GM18508 (cell line): ENCODE measurements around the gene PHLDA3.

Experiments
- ATAC-seq: cut with Tn5 transposase; IDR thresholded peaks from one replicate; pipeline ENCODE4 v1.9.1; 2021; ENCODE audit warnings: moderate number of reproducible peaks; ENCODE audit not compliant: insufficient read depth, unreplicated experiment

Gene PHLDA3

DNA sequence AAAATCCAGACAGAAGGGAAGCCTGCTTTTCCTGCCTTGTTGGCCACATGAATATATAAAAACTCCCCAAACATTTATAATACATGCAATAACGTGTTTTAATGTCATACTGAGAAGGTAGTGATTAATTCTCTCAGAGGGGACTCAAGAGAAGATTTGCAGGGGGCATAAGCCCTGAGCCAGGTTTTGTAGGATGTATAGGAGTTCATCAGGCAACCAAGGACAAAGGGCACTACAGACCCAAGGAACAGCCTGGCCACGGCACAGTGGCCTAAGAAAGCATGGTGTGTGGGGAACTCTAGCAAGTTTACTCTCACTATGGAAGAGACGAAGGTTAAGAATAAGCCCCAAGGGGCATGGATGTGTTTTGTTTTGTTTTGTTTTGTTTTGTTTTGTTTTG, 32.0 kb downstream of the PHLDA3 start:
- no peak for ATAC-seq

- no peak for ATAC-seq
These were observed 32.6 kb downstream of the PHLDA3 start for GRCh38 chr1:201436393-201436792.

DNA sequence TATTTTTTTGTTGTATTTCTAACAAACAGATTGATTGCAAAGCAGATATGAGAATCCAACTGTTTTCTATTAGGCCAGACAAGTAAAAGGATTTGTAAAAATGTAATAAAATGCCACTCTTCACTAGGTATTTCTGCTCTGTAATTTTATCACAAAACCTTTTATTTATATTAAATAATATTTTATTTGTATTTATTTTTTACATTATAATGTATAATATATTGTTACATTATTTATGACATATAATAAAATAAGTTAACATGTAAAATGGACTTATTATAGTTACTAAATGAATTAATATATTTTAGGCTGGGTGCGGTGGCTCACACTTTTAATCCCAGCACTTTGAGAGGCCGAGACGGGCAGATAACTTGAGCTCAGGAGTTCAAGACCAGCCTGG, 34.7 kb downstream of the PHLDA3 start:
- ATAC-seq: no peak

GRCh38 chr1:201433609-201434008, 35.4 kb downstream of the PHLDA3 start:
- ATAC-seq: no peak

GRCh38 chr1:201430776-201431175, 38.2 kb downstream of the PHLDA3 start:
- ATAC-seq: no peak

- ATAC-seq: no peak
These were observed 39.1 kb downstream of the PHLDA3 start for GRCh38 chr1:201429736-201430501.

DNA sequence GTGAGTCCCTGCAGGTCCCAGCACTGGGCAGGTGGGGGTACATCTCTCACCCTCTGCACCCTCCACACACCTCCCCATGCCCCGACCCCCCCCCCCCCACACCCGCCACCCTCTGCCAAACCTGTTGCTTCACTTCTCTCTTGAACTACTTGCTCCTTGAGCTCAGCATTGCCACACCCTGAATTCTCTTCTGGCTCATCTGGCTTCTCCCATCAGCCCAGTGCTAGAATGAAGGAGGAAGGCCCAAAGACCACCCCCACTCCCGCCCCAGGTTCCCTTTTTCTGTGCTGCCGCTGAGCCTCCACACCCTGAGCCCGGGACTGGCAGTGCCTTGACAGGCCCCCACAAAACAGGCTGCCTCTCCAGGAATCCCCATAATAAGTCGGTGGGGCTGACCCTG, 41.0 kb downstream of the PHLDA3 start:
- no peak for ATAC-seq

DNA sequence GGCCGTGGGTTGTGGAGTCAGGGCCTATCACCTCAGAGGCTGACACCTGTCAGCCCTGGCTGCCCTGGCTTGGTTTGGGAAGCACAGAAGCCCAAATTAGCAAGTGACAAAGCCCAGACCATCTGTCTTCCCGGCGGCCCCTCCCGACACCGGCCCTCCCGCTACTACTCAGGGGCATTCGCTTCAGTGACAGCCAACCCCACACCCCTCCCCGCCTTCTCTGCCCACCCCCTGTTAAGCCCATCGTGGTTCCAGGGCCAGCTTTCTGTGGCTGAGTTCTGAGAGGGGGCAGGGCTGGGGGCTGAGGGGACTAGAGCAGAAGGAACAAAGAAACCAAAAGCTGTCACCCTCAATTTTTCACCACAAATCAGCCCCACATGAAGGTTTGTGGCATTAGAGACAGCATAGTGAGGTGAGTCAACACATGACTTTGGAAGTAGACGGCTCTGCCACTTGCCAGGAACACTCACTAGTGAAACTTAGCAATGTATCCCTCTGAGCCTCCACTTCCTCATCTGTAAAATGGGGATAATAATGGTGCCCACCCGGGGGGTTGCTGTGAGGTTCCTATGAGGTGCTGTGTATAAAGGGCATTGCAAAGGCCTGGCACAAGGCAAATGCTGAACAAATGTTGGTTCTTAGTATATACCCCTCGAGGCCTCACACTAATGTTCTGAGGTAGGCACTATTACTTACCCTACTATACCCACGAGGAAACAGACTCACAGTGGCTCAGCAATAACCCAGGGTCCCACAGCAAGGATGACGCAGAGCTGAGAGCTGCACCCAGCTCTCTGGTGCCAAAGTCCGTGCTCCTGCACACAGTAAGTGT, 42.3 kb downstream of the PHLDA3 start:
- no peak for ATAC-seq

DNA sequence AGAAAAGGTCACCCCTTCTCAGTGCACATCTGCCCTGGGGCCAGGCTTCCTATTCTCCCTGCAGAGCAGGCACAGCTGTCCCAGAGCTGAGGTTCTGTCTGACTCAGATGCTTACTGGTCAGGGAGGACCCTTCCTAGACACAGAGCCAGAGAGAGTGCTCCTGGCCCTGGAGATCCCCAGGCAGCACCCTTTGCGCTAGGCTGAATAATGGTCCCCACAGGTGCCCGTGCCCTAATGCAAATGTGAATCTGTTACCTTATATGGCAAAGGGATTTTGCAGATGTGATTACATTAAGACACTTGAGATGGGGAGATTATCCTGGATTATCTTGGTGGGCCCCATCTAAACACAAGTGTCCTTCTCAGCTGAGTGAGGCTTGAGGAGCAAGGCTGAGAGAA, 44.8 kb downstream of the PHLDA3 start:
- ATAC-seq: no peak

- no peak for ATAC-seq
These were observed 45.3 kb downstream of the PHLDA3 start for GRCh38 chr1:201423655-201424054.

DNA sequence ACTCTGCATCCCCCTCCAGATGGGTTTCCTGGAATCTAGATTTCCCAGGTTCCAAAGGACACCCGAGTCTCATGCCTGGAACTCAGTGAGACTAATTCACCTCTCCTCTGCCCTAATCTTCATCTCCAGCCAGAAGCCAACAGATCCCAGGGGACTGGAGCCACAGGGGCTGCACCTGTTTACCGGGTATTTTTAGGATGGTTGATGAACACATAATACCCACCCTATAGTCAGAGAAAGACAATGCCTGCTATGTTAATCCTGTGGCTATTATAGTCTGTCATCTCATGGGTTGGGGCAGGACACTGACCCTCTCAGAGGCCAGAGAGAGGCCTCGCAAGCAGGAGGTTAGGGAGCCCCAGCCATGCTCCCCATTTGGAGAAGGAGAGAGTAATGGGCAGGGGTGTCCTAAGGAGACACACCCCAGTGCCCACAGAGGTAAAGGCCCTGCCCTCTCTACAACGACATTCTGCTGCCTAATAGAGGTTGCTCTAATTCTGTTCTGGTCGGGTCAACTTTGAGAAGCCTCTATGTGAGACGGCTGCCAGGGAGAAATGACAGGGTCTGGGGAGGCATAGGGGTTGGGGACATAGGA, 46.5 kb downstream of the PHLDA3 start:
- ATAC-seq: no peak

GRCh38 chr1:201422026-201422425, 47.0 kb downstream of the PHLDA3 start:
- ATAC-seq: no peak

DNA sequence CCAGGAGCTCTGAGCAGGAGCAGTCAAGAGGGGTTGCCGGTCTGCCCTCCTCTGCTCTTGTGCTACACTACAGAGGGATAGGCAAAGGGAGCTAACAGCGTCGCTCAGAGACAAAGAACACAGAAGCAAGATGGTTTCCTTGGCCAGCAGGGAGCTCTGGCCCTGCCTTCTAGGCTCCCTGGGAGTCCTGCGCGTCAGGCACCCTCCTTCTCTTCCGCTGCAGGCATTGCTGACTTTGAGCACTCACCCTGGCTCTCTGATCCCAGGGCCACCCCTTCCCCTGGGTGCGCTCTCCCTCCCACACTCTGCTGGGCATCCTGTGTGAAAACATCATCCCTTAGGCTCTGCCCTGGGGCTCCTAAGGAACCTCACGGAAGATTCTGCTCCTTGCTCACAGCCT, 47.9 kb downstream of the PHLDA3 start:
- ATAC-seq: no peak

- ATAC-seq: no peak
These were observed 48.4 kb downstream of the PHLDA3 start for GRCh38 chr1:201420608-201421002.

- ATAC-seq: no peak
These were observed 49.0 kb downstream of the PHLDA3 start for GRCh38 chr1:201419746-201420607.

GRCh38 chr1:201419256-201419655, 49.7 kb downstream of the PHLDA3 start:
- ATAC-seq: no peak

GRCh38 chr1:201418461-201418860, 50.5 kb downstream of the PHLDA3 start:
- ATAC-seq: no peak
